HEK293 (cell line): ENCODE measurements around the gene HPGD.

Experiments
- CTCF ChIA-PET: fragments of 350-600 bp; formaldehyde crosslinking; extraction: SDS; loops from one replicate; lab custom pipeline; 2021; ENCODE audit warnings: antibody characterized with exemption; lab: Yijun Ruan, JAX
- POLR2A ChIA-PET: fragments of 300-600 bp; formaldehyde crosslinking; extraction: SDS; loops from one replicate; lab custom pipeline; 2020; ENCODE audit warnings: antibody characterized with exemption, inconsistent platforms; lab: Yijun Ruan, JAX
- H3K27ac ChIP-seq: fragments of 200-500 bp; sonication (Bioruptor generic); 2 replicates; pipeline ENCODE4 v1.5.1; 2014; ENCODE audit warnings: low read depth, low read length, control low read depth, inconsistent platforms; ENCODE audit errors: extremely low read depth
- H3K36me3 ChIP-seq, 2 experiments: fragments of 200-500 bp in 1 of 2; sonication (Bioruptor generic) in 1 of 2; 1 replicate in 1 of 2; 2 replicates in 1 of 2; pipeline ENCODE4 v1.5.1; 2014 to 2017; ENCODE audit warnings: inconsistent platforms in 2 of 2, low read length in 2 of 2; ENCODE audit not compliant: control insufficient read depth in 2 of 2, insufficient read depth in 1 of 2
- H3K4me1 ChIP-seq: fragments of 200-500 bp; sonication (Bioruptor generic); 2 replicates; pipeline ENCODE4 v1.5.1; 2014; ENCODE audit warnings: mild to moderate bottlenecking, low read length, inconsistent platforms; ENCODE audit not compliant: control insufficient read depth, insufficient read depth
- H3K4me3 ChIP-seq: 2 replicates; pipeline ENCODE4 v1.5.1; 2011; ENCODE audit warnings: low read depth, mild to moderate bottlenecking, control low read depth, low read length, moderate library complexity
- H3K9me3 ChIP-seq: fragments of 200-500 bp; sonication (Bioruptor generic); 2 replicates; pipeline ENCODE4 v1.5.1; 2014; ENCODE audit warnings: low read depth, low read length, inconsistent platforms; ENCODE audit not compliant: control insufficient read depth, insufficient read depth
- ATF2 ChIP-seq: fragments of 450-650 bp; formaldehyde crosslinking; IDR thresholded peaks from 2 replicates; pipeline ENCODE4 v1.5.1; 2016; ENCODE audit warnings: missing biosample characterization, missing genetic modification characterization, low read depth
- BCL11B ChIP-seq: fragments of 450-650 bp; formaldehyde crosslinking; IDR thresholded peaks from 2 replicates; pipeline ENCODE4 v1.5.1; 2016; ENCODE audit warnings: low read depth, missing biosample characterization, missing genetic modification characterization
- HOXC10 ChIP-seq: sonication (generic); formaldehyde crosslinking; IDR thresholded peaks from 2 replicates; pipeline ENCODE4 v1.8.1; 2023; ENCODE audit warnings: mild to moderate bottlenecking, missing genetic modification reagents
- MZF1 ChIP-seq: fragments of 450-650 bp; formaldehyde crosslinking; IDR thresholded peaks from 2 replicates; pipeline ENCODE4 v1.5.1; 2017; ENCODE audit warnings: missing biosample characterization, missing genetic modification characterization, borderline replicate concordance
- SCRT1 ChIP-seq: fragments of 450-650 bp; formaldehyde crosslinking; IDR thresholded peaks from 2 replicates; pipeline ENCODE4 v1.5.1; 2016; ENCODE audit warnings: missing biosample characterization, missing genetic modification characterization, borderline replicate concordance
- ZFP69B ChIP-seq: fragments of 450-650 bp; formaldehyde crosslinking; IDR thresholded peaks from 2 replicates; pipeline ENCODE4 v1.5.1; 2016; ENCODE audit warnings: missing biosample characterization, missing genetic modification characterization
- ZNF146 ChIP-seq: fragments of 450-650 bp; formaldehyde crosslinking; IDR thresholded peaks from 2 replicates; pipeline ENCODE4 v1.5.1; 2016; ENCODE audit warnings: missing biosample characterization, missing genetic modification characterization
- ZNF157 ChIP-seq: fragments of 450-650 bp; formaldehyde crosslinking; IDR thresholded peaks from 2 replicates; pipeline ENCODE4 v1.5.1; 2016; ENCODE audit warnings: missing biosample characterization, missing genetic modification characterization
- ZNF175 ChIP-seq: fragments of 450-650 bp; formaldehyde crosslinking; IDR thresholded peaks from 2 replicates; pipeline ENCODE4 v1.5.1; 2016; ENCODE audit warnings: missing biosample characterization, missing genetic modification characterization
- ZNF184 ChIP-seq: fragments of 450-650 bp; IDR thresholded peaks from 2 replicates; pipeline ENCODE4 v1.5.1; 2018; ENCODE audit warnings: missing biosample characterization, mild to moderate bottlenecking, missing genetic modification characterization
- ZNF223 ChIP-seq: fragments of 450-650 bp; formaldehyde crosslinking; IDR thresholded peaks from 2 replicates; pipeline ENCODE4 v1.5.1; 2016; ENCODE audit warnings: missing biosample characterization, missing genetic modification characterization
- ZNF391 ChIP-seq: fragments of 450-650 bp; formaldehyde crosslinking; IDR thresholded peaks from 2 replicates; pipeline ENCODE4 v1.5.1; 2016; ENCODE audit warnings: low read depth, missing biosample characterization, missing genetic modification characterization, borderline replicate concordance
- ZNF404 ChIP-seq: fragments of 450-650 bp; formaldehyde crosslinking; IDR thresholded peaks from 2 replicates; pipeline ENCODE4 v1.5.1; 2017; ENCODE audit warnings: missing biosample characterization, missing genetic modification characterization
- ZNF473 ChIP-seq: fragments of 450-650 bp; formaldehyde crosslinking; IDR thresholded peaks from 2 replicates; pipeline ENCODE4 v1.5.1; 2017; ENCODE audit warnings: missing biosample characterization, missing genetic modification characterization
- ZNF549 ChIP-seq: fragments of 450-650 bp; IDR thresholded peaks from 2 replicates; pipeline ENCODE4 v1.5.1; 2018; ENCODE audit warnings: missing biosample characterization, missing genetic modification characterization, mild to moderate bottlenecking, inconsistent platforms, moderate library complexity
- ZNF596 ChIP-seq: fragments of 450-650 bp; IDR thresholded peaks from 2 replicates; pipeline ENCODE4 v1.5.0; 2018; ENCODE audit warnings: missing biosample characterization, mild to moderate bottlenecking, missing genetic modification characterization, moderate library complexity
- ZNF610 ChIP-seq: fragments of 450-650 bp; formaldehyde crosslinking; IDR thresholded peaks from 2 replicates; pipeline ENCODE4 v1.5.1; 2016; ENCODE audit warnings: missing biosample characterization, missing genetic modification characterization, borderline replicate concordance
- ZNF677 ChIP-seq: fragments of 450-650 bp; IDR thresholded peaks from 2 replicates; pipeline ENCODE4 v1.5.0; 2018; ENCODE audit warnings: missing biosample characterization, mild to moderate bottlenecking, missing genetic modification characterization, moderate library complexity
- TF ChIP-seq, protein P1 (sequence below): fragments of 450-650 bp; formaldehyde crosslinking; IDR thresholded peaks from 2 replicates; pipeline ENCODE4 v1.5.1; 2016; ENCODE audit warnings: missing biosample characterization, missing genetic modification characterization, borderline replicate concordance

HPGD gene

DNA sequence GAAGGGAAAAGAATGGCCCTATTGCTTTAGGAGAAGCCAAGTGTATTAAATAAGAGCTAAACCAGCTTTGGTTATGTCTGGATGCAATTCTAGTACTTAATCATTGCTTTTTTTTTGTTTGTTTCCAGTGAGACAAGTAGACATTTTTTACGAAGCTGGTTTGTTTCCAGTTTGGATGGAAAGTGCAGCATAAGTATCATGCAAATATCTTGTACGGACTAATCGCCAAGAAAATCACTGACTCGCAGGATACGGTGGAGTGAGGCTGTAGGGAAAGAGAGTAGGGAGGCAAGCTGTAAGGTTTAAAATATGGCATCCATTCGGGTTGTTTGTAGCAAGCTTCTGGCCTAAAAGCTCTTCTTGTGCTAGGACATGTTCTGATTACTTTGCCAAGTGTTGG is 64.8 kb downstream of the HPGD start:
- POLR2A ChIA-PET = no interaction called here
- TF ChIP-seq ZNF404 (tag by site-specific recombination) (no peak), SCRT1 (tag by site-specific recombination) (no peak), BCL11B (tag by site-specific recombination) (no peak), ZNF677 (no peak), ZNF473 (no peak), ZNF596 (tag by site-specific recombination) (no peak), ZNF549 (tag by site-specific recombination) (no peak), ZNF175 (tag by site-specific recombination) (no peak), ZNF223 (no peak), ZFP69B (tag by site-specific recombination) (no peak), ZNF610 (tag by site-specific recombination) (no peak), MZF1 (tag by site-specific recombination) (no peak), ZNF157 (no peak), ZNF184 (tag by site-specific recombination) (no peak), ATF2 (tag by site-specific recombination) (no peak)
- TF ChIP-seq, all 188 proteins: peak for 0
- H3K4me1 ChIP-seq = peaks cover 11% of the 10 kb centered on the region
- H3K4me3 ChIP-seq = no peak overlapping the region
- no peak overlapping the region for H3K27ac ChIP-seq
- CTCF ChIA-PET = no interaction called here
- no peaks in the 10 kb centered on the region for H3K36me3 ChIP-seq
- H3K9me3 ChIP-seq = no peaks in the 10 kb centered on the region

DNA sequence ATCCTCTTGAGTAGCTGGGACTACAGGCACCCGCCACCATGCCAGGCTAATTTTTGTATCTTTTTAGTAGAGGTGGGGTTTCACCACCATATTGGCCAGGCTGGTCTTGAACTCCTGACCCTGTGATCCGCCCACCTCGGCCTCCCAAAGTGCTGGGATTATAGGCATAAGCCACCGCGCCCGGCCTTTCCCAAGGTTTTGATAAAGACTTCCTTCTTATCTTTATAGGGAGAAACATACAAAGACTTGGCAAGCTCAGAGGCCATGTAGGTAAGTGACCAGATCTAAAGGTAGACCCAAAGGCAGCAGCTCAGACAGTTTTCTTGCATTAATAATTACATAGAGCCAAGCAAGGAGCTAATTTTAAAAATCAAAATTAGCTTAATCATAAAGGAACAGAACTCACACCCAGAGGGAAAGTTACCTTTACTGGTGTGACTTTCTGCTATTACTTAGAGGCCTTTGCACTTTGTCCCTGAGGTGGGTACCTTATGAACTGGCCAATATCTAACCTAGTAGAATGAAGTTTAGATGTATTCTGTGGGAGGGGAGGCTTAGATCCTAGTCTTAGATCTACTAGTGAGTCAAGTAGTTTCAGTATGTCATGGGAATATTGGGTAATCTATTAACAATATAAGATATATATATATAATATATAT is 67.3 kb downstream of the HPGD start:
- no peaks in the 10 kb centered on the region for H3K4me1 ChIP-seq
- ChIA-PET CTCF (no interaction called here), POLR2A (no interaction called here)
- no peak overlapping the region for H3K27ac ChIP-seq
- no peaks in the 10 kb centered on the region for H3K9me3 ChIP-seq
- no peaks in the 10 kb centered on the region for H3K36me3 ChIP-seq
- no peak overlapping the region for H3K4me3 ChIP-seq
- TF ChIP-seq HOXC10 (CRISPR knock-in tag) (no peak), ZNF391 (tag by site-specific recombination) (no peak), ZNF146 (tag by site-specific recombination) (no peak)
- TF ChIP-seq, protein P1, sequence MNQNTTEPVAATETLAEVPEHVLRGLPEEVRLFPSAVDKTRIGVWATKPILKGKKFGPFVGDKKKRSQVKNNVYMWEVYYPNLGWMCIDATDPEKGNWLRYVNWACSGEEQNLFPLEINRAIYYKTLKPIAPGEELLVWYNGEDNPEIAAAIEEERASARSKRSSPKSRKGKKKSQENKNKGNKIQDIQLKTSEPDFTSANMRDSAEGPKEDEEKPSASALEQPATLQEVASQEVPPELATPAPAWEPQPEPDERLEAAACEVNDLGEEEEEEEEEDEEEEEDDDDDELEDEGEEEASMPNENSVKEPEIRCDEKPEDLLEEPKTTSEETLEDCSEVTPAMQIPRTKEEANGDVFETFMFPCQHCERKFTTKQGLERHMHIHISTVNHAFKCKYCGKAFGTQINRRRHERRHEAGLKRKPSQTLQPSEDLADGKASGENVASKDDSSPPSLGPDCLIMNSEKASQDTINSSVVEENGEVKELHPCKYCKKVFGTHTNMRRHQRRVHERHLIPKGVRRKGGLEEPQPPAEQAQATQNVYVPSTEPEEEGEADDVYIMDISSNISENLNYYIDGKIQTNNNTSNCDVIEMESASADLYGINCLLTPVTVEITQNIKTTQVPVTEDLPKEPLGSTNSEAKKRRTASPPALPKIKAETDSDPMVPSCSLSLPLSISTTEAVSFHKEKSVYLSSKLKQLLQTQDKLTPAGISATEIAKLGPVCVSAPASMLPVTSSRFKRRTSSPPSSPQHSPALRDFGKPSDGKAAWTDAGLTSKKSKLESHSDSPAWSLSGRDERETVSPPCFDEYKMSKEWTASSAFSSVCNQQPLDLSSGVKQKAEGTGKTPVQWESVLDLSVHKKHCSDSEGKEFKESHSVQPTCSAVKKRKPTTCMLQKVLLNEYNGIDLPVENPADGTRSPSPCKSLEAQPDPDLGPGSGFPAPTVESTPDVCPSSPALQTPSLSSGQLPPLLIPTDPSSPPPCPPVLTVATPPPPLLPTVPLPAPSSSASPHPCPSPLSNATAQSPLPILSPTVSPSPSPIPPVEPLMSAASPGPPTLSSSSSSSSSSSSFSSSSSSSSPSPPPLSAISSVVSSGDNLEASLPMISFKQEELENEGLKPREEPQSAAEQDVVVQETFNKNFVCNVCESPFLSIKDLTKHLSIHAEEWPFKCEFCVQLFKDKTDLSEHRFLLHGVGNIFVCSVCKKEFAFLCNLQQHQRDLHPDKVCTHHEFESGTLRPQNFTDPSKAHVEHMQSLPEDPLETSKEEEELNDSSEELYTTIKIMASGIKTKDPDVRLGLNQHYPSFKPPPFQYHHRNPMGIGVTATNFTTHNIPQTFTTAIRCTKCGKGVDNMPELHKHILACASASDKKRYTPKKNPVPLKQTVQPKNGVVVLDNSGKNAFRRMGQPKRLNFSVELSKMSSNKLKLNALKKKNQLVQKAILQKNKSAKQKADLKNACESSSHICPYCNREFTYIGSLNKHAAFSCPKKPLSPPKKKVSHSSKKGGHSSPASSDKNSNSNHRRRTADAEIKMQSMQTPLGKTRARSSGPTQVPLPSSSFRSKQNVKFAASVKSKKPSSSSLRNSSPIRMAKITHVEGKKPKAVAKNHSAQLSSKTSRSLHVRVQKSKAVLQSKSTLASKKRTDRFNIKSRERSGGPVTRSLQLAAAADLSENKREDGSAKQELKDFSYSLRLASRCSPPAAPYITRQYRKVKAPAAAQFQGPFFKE = no peak
